Measurements from ENCODE around the gene HPCAL1. TPM values are rescaled to one million over a fixed set of nuclear protein-coding genes. Genes with fewer than 3 reads are reported as not detected.

Gene HPCAL1
- total and polyA plus RNA-seq, 8 donors = 58.1 to 108 (median 72.1) TPM

GRCh38 chr2:10356439-10356811 lies 53.7 kb downstream of the HPCAL1 start:
- peaks cover 0 to 34% of the 10 kb centered on the region in 2 donors for H3K36me3 ChIP-seq
- intact Hi-C loops (cut with DNase I) = no loop called here
- no peaks in the 10 kb centered on the region for H3K27me3 ChIP-seq
- H3K4me1 ChIP-seq = peaks cover 0 to 32% of the 10 kb centered on the region in 2 donors
- H3K4me3 ChIP-seq = no peak overlapping the region
- no peaks in the 10 kb centered on the region for H3K9me3 ChIP-seq
- no peak for ATAC-seq
- H3K27ac ChIP-seq = no peak overlapping the region
- DNase-seq = peak in 1 of 4 donors; percentile 68
- no peak for TF ChIP-seq CTCF (IDR thresholded peaks at IDR 0.05)

- Histone ChIP-seq H3K27ac (no peak overlapping the region), H3K4me3 (no peak overlapping the region), H3K36me3 (peaks cover 0 to 34% of the 10 kb centered on the region in 2 donors), H3K9me3 (no peaks in the 10 kb centered on the region), H3K27me3 (no peaks in the 10 kb centered on the region), H3K4me1 (peaks cover 0 to 29% of the 10 kb centered on the region in 2 donors)
- DNase-seq = peak in 1 of 4 donors; percentile 42
- intact Hi-C loops (cut with DNase I) = no loop called here
- no peak for TF ChIP-seq CTCF (IDR thresholded peaks at IDR 0.05)
- ATAC-seq = no peak
These were observed 54.8 kb downstream of the HPCAL1 start for GRCh38 chr2:10357193-10358169.

GRCh38 chr2:10359246-10359645 lies 56.5 kb downstream of the HPCAL1 start:
- no peaks in the 10 kb centered on the region for H3K27me3 ChIP-seq
- no peak overlapping the region for H3K4me3 ChIP-seq
- peaks cover 0 to 43% of the 10 kb centered on the region in 2 donors for H3K4me1 ChIP-seq
- H3K27ac ChIP-seq = no peak overlapping the region
- no peak for TF ChIP-seq CTCF (IDR thresholded peaks at IDR 0.05)
- ATAC-seq = no peak
- peak in 1 of 4 donors; percentile 44 for DNase-seq
- peaks cover 0 to 27% of the 10 kb centered on the region in 2 donors for H3K36me3 ChIP-seq
- H3K9me3 ChIP-seq = no peaks in the 10 kb centered on the region
- intact Hi-C loops (cut with DNase I) = no loop called here

- Histone ChIP-seq H3K27ac (no peak overlapping the region), H3K27me3 (no peaks in the 10 kb centered on the region), H3K4me1 (peaks cover 0 to 43% of the 10 kb centered on the region in 2 donors), H3K36me3 (peaks cover 0 to 22% of the 10 kb centered on the region in 2 donors), H3K4me3 (no peak overlapping the region), H3K9me3 (no peaks in the 10 kb centered on the region)
- TF ChIP-seq CTCF (IDR thresholded peaks at IDR 0.05) = no peak
- intact Hi-C loops (cut with DNase I) = no loop called here
- no peak for ATAC-seq
- peak in 1 of 4 donors; percentile 51 for DNase-seq
These were observed 57.1 kb downstream of the HPCAL1 start for GRCh38 chr2:10359731-10360329.

GRCh38 chr2:10360460-10360849 lies 57.8 kb downstream of the HPCAL1 start:
- Histone ChIP-seq H3K4me1 (peaks cover 0 to 43% of the 10 kb centered on the region in 2 donors), H3K9me3 (no peaks in the 10 kb centered on the region), H3K36me3 (peaks cover 0 to 21% of the 10 kb centered on the region in 2 donors), H3K27ac (no peak overlapping the region), H3K27me3 (no peaks in the 10 kb centered on the region), H3K4me3 (no peak overlapping the region)
- DNase-seq (peak in 1 of 4 donors; percentile 50), ATAC-seq (no peak)
- intact Hi-C loops (cut with DNase I) = no loop called here
- no peak for TF ChIP-seq CTCF (IDR thresholded peaks at IDR 0.05)

Measured in left lung (tissue), 10 donors.